Activated CD8-positive, alpha-beta memory T cell treated with anti-CD3 and anti-CD28 coated beads, Interleukin-2, amount 50 U/mL, for 24 hours (primary cell): ENCODE results near the gene DKK1.
"Not testable (repeated sequence)": the region's sequence is repeated elsewhere in the genome, so short reads cannot be mapped to it uniquely, and the experiment has no call there.

Experiments
- DNase-seq: peaks from one replicate; pipeline ENCODE4 v3.0.0-alpha.2; 2020; ENCODE audit errors: extremely low read depth

Gene DKK1

DNA sequence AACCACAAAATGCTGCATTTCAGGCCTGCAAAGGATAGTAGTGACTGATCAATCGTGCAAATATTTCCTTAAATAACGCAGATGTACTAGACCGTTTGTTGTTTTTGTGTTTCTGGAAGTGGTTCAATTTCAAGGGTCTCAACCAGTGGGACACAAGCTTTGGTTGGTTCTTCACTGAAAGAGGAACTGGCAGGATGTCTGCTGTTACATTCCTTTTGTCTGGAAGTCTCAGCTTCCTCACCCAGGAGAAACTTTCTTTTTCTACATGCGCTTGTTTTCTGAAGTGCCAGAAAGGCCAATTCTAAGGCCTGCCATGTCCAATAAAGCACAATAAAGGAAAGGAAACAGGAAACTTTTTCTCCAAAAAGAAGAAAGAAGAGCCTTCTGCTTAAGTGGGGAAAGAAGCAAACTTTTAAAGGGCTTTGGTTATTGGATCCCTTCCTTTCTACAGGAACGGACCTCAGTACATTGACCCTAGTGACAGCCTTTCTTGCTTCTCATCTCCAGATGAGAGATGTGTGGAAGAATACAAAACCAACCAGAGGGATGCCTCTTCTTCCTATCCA is 4.1 kb downstream of the DKK1 start:
- DNase-seq: no peak

DNA sequence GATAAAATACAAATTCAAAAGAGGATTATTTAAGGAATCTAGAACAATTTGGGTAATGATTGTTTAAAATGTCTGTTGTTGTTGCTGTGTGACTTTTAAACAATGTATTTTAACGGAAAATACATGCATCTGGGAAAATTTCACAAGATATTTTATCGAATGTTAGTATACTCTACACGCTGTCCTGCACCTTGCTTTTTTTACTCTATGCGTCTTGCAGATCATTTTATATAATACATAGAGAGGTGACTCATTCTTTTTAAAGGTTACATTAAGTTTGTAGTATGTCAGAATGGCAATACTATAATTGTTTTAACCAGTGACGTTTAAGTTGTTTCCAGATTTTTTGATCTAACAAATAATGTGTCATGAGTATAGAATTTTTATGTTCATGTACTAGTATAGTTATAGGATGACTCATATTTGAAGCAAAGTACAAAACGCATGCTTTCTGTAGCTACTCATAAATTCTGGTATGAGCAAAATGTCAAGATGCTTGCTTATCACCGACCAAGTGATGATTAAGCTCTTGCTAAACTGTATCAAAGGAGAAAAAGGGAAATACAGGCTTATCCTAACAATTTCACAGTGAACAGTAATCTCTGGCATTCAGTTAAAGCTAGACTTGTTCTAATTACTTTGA is 4.9 kb downstream of the DKK1 start:
- no peak for DNase-seq

DNA sequence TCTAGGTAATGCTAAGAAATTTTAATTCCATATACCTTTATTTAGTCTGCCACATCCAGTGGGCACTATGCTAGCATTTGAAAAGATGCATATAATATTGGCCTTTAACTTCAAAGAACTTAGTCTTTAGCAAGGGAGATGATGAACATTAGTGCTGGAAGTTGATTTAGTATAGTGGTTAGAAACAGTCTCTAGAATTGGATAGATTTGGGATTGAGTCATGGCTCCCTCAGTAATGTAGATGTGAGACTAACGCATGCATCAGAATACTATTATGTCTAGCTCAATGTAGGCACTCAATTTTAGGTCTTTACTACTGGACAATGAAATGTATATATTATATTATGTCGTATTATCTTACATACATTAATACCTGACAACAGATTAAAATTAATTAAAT is 5.8 kb downstream of the DKK1 start:
- DNase-seq: no peak

DNA sequence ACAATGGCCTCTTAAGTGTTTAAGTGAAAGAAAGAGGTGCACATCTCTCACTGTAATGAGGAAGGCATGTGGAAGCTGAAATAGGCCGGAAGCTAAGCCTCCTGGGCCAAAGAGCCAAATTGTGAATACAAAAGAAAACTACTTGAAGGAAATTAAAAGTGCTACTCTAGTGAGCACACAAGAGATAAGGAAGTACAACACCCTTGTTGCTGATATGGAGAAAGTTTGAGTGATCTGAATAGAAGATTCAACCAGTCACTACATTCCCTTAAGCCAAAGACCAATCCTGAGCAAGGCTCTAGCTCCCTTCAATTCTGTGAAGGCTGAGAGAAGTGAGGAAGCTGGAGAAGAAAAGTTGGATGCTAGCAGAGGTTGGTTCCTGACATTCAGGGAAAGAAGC is 8.2 kb downstream of the DKK1 start:
- DNase-seq: no peak

DNA sequence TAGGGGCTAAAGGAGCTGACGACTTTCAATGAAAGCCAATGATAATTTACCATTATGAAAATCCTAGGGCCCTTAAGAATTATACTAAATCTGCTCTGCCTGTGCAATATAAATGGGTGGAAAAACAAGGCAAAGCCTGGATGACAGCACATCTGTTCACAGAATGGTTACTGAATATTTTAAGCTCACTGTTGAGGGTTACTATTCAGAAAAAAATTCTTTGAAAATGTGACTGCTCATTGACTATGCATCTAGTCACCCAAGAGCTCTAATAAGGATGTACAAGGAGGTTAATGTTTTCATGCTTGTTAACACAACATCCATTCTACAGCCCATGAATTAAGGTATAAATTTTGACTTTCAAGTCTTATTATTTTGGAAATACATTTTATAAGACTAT is 8.9 kb downstream of the DKK1 start:
- DNase-seq: no peak

DNA sequence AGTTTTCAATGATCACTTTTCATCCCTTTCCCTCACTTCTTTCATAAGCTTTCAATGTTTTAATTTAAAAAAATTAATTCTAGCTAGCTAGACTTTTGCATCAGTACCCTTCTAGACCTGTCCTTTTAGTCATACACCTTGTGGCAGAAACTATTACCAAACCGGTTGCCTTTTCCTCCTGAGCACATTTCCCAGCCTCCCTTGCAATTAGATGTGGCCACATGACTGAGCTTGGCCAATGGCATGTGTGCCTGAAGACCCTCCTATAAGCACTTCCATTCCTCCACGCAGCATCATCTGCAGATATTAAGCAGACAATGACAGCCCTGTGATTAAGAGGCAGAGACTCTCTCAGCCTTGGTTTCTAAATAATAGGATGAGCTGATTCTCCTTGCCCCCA is 12.3 kb downstream of the DKK1 start:
- DNase-seq: no peak

DNA sequence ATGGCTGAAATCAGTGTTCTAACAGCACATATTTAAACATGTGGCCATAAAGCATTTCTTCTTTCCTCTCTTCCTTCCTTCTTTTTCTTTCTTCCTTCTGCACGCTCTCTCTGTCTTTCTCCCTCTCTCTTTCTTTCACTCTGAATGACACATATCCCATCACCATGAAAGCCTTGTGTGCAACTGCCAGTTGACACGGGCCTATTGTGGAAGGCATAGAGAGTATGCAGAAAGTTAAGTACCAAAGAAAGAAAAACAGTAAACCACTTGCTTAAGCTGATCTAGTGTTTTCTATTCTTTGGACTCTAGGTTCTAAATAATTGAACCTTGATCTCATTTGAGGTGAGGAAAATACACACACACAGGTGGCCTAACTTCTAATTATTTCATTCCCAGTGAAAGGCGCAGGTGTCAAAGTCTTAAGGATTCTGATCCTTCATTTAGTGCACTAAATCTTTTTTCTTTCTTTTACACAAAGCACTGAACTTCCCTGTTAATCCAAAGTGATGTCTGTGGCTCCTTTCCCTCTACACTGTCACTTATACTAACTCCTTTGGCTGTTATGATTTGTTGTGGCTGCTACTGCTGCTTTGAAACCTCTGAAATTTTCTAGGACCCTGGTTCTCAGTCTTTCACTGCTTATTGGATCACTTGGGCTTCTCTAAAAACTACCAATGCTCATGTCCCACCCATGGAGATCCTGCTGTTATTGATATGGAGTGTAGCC is 17.7 kb downstream of the DKK1 start:
- DNase-seq: no peak

DNA sequence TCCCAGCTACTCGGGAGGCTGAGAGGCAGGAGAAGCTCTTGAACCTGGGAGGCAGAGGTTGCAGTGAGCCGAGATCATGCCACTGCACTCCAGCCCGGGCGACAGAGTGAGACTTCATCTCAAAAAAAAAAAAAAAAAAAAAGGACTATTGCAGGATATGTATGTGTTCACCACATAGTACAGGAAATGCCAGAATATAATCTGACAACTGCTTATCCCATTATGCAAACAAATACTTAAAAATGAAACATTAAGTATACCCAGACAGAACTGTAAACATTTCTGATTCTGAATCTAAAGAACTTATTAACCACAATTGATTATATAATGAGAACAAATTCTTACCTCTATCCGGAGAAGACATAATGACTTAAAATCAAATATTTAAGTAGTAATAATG is 18.7 kb downstream of the DKK1 start:
- DNase-seq: no peak

DNA sequence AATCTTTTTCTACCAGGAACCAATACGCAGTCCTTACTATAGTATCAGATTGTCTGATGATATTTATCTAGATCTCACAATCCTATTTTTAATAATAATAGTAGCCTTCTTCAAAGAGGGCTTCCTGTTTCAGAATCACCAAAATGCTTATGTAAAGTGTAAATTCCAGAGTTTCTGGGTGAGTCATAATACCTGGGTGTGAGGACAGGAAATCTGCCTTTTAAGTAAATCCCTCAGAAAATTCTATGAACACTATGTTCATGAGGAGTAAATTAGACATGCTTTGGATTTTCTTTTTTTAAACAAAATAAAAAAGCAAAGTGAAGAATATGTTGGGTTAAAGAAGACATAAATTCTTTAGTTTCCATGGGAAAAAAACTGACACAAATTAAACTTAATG is 20.5 kb downstream of the DKK1 start:
- DNase-seq: no peak

DNA sequence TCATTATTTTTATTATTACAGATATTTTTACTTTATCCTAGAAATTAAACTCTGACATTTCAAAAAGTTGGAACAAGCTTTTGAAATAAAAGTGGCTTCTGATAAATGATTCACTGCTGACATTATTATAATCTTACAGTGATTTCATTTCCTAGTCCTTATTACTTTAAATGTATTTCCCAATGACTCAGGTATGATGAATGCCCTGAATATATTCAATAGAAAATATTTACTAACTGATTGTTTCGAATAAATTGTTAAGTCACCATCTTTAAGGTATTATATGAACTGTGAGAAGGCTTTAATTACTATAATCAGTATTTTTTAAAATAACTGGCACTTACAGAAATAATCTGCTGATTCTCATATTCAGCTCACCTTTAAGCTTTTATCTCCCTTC is 21.6 kb downstream of the DKK1 start:
- DNase-seq: no peak

DNA sequence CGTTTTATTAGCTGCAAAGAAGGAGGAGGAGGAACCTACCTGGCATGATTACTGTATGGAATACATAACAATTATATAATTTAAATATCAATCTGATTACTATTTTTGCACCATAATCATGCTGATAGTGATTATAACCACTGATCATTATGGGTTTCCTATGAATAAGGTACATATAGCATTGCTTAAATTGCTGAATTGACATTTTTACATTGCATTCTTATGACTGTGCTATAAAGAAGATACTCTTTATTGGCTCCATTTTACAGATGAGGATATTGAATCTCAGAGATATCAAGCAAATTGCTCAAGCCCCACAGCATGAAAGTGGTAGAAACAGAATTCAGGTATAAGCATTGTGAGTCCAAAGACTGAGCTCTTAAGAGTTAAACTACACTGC is 23.1 kb downstream of the DKK1 start:
- no peak for DNase-seq

DNA sequence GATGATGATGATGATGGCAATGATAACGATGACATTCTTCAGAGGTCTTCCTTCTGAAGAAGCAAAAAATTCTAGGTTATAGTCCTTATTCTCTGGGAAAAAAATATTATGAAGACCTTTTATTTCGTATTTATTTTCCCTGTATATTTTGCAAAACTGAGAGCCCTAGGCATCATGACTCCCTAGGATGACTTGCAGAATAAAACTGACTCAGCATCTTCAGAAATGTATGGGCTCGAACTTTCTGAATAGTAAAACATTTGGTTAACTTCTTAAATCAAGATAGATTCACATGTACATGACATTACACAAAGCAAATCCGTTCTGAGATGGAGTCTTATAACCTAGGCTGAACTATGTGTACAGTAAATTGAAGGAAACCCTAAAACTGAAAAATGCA is 29.4 kb downstream of the DKK1 start:
- no peak for DNase-seq

DNA sequence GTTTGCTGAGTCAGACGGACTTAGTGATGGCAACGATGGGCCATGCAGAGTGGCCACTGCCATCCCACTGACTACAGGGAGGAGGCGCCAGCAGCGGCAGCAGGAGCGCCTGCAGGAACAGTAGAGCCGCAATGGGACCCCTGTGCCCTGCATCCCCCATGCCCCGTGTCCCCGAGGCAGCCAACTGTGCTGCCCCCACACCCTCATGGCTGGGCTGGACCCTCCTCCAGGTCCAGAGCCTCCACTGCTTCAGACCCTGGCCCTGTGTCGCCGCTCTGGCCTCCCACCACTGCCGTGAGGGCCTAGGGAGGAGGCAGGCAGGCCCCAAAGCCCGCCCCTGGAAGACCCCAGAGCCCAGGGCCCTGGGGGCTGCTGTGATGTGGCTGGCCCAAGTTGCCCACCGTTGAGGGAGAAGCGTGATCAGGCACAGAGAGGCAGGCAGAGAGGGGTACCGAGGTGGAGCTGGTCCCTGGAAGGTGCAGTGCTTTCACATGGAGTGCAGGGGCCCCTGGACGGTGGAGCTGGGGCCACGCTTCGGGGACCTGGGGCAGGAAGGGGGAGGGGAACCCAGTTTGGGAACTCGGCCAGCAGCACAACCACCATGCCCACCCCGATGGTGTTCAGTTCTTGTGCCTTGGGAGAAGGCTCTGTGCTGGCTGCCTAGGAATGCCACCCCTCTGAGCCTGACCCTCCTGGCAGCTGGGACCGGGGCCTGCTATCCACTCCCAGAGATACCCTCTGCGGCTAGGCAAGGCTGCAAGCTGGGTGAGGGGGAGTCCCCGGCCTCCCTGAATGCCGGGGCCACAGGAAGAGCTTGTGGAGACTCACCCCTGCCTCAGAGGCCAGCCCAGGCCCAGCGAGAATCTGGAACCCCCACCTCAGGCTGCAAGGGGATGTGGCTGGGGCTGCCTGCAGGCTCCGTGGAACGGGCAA is 32.6 kb downstream of the DKK1 start:
- DNase-seq: no peak

DNA sequence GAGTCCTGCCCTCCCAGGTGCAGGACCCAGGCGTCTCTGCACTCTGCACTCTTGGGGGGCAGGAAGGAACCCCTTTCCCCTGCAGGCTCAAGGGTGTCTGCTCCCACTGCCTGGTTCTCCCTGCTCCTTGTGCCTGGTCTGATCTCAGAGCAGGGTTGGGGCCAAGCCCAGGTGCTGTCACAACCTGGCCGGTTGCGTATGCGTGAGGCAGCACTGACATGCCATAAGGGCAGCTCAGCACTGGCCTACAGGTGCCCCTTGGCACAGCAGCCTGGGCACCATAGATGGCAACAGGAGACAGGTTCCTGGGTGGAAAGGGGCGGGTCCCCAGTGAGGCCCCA is 33.2 kb downstream of the DKK1 start:
- no peak for DNase-seq

DNA sequence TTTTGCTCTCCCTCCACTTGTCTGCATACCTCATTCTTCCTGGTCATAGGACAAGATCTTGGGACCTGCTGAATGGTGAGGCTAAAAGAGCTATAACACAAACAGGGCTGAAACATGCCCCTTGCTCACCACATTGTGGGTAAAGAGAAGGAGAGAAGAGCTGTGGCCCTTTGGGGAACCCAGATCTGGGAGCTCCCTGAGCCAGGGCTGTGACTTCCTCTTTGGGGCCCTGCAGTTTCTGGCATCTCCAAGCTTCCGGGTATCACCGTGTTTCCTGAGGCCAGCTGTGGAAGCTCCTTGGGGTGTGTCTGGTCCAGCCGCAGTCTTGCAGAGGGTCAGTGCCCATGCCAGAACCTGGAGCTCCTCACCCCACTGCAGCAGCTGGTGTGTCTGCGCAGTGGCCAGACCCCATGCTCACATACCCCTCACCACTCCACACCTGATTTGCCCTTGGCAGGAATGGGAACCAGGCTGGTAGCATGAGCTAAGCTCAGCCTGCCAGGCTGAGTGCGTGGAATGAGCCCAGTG is 34.0 kb downstream of the DKK1 start:
- DNase-seq: no peak

DNA sequence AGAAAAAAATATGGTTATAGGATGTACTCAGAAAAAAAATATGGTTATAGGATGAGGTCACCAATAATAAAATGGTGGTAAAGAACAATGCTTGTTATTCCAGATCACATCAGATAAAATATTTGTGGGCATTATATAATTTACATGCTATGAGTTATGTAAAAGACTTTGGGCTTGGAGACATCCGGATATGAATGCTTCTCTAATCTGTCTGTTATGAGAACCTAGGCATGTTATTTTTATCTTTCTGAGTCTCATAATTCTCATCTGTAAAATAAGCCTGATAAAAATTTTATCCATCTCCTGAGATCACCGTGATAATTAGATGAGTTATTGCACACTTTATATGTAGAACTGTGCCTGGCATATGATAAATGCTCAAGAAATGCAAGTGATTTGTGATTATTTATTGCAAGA is 37.8 kb downstream of the DKK1 start:
- DNase-seq: no peak

DNA sequence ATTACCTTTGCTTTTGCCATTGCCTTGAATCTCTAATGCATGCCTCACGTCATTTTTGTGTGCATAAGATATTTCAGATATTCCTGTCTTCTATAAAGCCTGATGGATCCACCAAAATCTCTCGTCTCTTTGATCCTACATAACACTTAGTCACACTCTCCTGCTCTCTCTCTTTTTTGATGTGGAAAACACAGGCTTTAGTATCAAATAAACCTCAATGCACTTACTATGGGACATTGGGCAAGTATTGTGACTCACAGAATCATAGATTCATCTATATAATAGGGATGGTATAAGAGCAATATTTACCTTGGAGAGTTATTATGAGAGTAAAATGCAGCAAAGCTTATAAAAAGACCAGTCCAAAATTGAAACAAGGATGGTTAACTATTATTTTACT is 39.1 kb downstream of the DKK1 start:
- DNase-seq: no peak

DNA sequence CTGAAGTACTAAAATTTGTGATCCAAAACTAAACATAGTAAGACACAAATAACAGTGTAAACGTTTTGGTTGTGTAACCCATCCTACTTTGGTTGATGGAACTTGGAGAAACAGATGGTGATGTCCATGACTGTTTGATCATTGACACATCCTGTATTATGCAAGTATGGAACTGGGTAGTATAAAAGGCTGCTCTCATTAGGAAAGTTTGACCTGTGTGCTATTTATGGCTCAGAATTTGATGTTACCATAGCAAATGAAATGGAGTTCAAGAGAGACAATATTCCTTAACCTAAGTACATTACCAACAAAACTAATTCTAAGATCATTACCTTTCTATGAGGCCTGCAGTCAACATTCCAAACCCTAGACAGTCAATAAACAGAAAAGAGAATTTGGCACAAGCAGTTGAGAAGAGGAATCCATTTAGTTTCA is 39.9 kb downstream of the DKK1 start:
- DNase-seq: no peak

DNA sequence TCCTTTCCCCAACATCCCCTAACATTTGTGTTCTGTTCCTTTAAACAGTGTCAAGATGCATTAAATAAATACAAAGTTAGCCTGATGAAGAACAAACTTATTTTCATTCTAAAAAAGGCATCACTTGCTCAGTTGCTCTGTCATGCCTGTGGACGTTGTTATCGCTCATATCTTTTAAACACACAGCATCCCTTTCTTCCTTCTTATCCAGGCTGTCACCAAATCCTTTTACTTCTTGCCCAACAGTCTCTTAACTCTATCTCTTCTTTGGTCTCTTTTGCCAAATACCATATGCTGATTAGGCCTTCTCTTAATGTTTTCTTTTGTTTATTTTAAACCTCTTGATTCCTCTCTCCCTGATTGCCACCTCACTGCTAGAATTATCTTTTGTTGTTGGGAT is 43.9 kb downstream of the DKK1 start:
- no peak for DNase-seq

DNA sequence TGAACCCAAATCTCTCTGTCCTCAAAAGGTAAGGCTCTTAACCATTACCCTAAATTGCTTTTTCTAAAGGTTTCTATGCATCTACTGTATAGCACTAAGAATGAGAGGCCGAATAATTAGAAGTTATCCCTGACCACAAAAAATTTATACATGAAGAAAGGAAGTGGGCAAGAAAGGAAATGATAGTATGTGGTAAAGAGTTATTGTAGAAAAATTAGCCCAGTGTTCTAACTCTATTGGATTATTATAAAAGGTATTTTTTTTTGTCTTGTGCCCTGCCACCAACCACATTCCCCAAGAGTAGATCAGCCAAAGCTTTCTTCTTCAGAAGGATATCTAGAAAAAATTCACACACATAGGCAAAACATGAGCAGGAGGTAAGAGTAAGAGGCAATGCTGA is 45.4 kb downstream of the DKK1 start:
- DNase-seq: no peak

DNA sequence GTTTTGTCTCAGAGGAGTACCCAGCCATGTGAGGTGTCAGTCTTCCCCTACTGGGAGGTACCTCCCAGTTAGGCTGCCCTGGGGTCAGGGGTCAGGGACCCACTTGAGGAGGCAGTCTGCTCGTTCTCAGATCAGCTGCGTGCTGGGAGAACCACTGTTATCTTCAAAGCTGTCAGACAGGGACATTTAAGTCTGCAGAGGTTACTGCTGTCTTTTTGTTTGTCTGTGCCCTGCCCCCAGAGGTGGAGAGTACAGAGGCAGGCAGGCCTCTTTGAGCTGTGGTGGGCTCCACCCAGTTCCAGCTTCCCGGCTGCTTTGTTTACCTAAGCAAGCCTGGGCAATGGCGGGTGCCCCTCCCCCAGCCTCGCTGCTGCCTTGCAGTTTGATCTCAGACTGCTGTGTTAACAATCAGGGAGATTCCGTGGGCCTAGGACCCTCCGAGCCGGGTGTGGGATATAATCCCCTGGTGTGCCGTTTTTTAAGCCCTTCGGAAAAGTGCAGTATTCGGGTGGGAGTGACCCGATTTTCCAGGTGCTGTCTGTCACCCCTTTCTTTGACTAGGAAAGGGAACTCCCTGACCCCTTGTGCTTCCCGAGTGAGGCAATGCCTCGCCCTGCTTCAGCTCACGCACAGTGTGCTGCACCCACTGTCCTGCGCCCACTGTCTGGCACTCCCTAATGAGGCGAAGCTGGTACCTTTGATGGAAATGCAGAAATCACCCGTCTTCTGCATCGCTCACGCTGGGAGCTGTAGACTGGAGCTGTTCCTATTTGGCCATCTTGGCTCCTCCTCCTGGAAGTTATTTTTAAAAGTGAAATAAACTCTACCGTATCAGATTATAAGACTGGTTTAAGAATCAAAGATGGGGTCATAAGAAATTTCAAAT is 51.7 kb downstream of the DKK1 start:
- DNase-seq: not testable (repeated sequence)
